ENCODE results near the gene SLC46A2.

DNA sequence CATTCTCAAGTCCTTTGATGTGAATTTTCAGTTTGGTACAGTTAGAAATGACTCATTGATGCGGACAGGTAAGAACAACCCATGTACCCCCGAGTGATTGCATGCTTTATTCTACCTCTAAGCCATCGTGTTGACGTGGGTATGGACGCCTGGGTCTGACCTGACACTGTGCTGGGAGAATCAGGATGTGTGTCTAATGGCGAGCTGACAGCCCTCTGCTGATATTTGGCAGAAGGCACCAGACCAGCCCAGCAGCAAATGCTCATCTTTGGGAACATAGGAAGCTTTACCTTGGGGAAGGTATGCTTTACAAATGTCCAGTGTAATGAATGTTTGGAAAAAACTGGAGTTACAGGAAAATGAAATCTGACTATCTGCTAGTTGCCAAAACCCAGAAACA is 20.1 kb downstream of the SLC46A2 start:
- TF ChIP-seq, protein P1, sequence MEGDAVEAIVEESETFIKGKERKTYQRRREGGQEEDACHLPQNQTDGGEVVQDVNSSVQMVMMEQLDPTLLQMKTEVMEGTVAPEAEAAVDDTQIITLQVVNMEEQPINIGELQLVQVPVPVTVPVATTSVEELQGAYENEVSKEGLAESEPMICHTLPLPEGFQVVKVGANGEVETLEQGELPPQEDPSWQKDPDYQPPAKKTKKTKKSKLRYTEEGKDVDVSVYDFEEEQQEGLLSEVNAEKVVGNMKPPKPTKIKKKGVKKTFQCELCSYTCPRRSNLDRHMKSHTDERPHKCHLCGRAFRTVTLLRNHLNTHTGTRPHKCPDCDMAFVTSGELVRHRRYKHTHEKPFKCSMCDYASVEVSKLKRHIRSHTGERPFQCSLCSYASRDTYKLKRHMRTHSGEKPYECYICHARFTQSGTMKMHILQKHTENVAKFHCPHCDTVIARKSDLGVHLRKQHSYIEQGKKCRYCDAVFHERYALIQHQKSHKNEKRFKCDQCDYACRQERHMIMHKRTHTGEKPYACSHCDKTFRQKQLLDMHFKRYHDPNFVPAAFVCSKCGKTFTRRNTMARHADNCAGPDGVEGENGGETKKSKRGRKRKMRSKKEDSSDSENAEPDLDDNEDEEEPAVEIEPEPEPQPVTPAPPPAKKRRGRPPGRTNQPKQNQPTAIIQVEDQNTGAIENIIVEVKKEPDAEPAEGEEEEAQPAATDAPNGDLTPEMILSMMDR (IDR thresholded peaks at IDR 0.05; ENCODE audit: insufficient read depth, low read depth, low read length): no peak
- no peak for TF ChIP-seq EZH2 (IDR thresholded peaks at IDR 0.05; ENCODE audit: insufficient read depth, low read length)
